Fibroblast of mammary gland (primary cell): Measurements from ENCODE around the gene KIF6.
"Not testable (repeated sequence)": the region's sequence is repeated elsewhere in the genome, so short reads cannot be mapped to it uniquely, and the experiment has no call there.

Source experiments
- DNase-seq: peaks from one replicate; pipeline ENCODE4 v3.0.0-alpha.2; 2010; ENCODE audit warnings: low read depth
- H3K4me3 ChIP-seq: 2 replicates; pipeline ENCODE4 v1.5.1; 2011; ENCODE audit warnings: low read depth, mild to moderate bottlenecking, low read length, moderate library complexity; ENCODE audit not compliant: control insufficient read depth
- CTCF ChIP-seq: conservative IDR thresholded peaks from 2 replicates; pipeline ENCODE4 v1.5.1; 2011; ENCODE audit warnings: low read depth, low read length, inconsistent platforms; ENCODE audit not compliant: control insufficient read depth, insufficient read depth

Gene KIF6

GRCh38 chr6:39520411-39520810, 204.8 kb downstream of the KIF6 start:
- no peak overlapping the region for H3K4me3 ChIP-seq
- no peak for DNase-seq
- no peak for TF ChIP-seq CTCF

GRCh38 chr6:39518221-39518620, 207.0 kb downstream of the KIF6 start:
- TF ChIP-seq CTCF, result no peak
- DNase-seq, result no peak

GRCh38 chr6:39517756-39518155, 207.5 kb downstream of the KIF6 start:
- H3K4me3 ChIP-seq, result no peak overlapping the region
- no peak for DNase-seq

More at GRCh38 chr6:39518221-39518620, 207.0 kb downstream of the KIF6 start:
- H3K4me3 ChIP-seq, result no peak overlapping the region

GRCh38 chr6:39516471-39516870, 208.7 kb downstream of the KIF6 start:
- no peak overlapping the region for H3K4me3 ChIP-seq
- TF ChIP-seq CTCF, result no peak
- DNase-seq, result no peak

More at GRCh38 chr6:39517756-39518155, 207.5 kb downstream of the KIF6 start:
- no peak for TF ChIP-seq CTCF

GRCh38 chr6:39515471-39515870, 209.7 kb downstream of the KIF6 start:
- no peak overlapping the region for H3K4me3 ChIP-seq
- no peak for TF ChIP-seq CTCF
- no peak for DNase-seq

- no peak for TF ChIP-seq CTCF
- H3K4me3 ChIP-seq, result no peak overlapping the region
- no peak for DNase-seq
These were observed 210.2 kb downstream of the KIF6 start for GRCh38 chr6:39515006-39515405.

- H3K4me3 ChIP-seq, DNase-seq: not testable (repeated sequence)
These were observed 215.4 kb downstream of the KIF6 start for GRCh38 chr6:39509831-39510230.
